ENCODE data around the gene PALD1. TPM values are rescaled to one million over a fixed set of nuclear protein-coding genes. Genes with fewer than 3 reads are reported as not detected.
A peak's percentile ranks its signal among the peaks of the same experiment; 100 is the strongest.

Gene PALD1
- total and polyA plus RNA-seq, 2 of the 13 experiments (the other 11 are each of a cell fraction or from before 2014, with no cell fraction given): 0.07 to 0.09 TPM

- no peaks in the 10 kb centered on the region for H4K20me1 ChIP-seq (ENCODE audit: insufficient read depth, low read length)
- WGBS (ENCODE audit: low lambda C conversion rate): 39% methylated on average over 12 of the region's 12 CpGs
- intact Hi-C loops (cut with micrococcal nuclease; ENCODE audit: unreplicated experiment): no loop called here
- no peaks in the 10 kb centered on the region for H3K36me3 ChIP-seq (replicated peaks in 1 of 2; ENCODE audit: control insufficient read depth in 1 of 2, insufficient read depth in 2 of 2, low read length in 2 of 2)
- H3K4me3 ChIP-seq (replicated peaks in 1 of 3; ENCODE audit: insufficient read depth in 1 of 3, low read depth in 2 of 3, low read length in 3 of 3): no peak overlapping the region
- H3K27ac ChIP-seq (ENCODE audit: extremely low read length, insufficient read depth, low read length): no peak overlapping the region
- no peak overlapping the region for H3K4me2 ChIP-seq (ENCODE audit: low read depth, low read length)
- no TSS peak for BruUV-seq (replicated peaks)
- in situ Hi-C loops (cut with HindIII; ENCODE audit: extremely low pct_ligation_motif_present, low pct_unique_long_range_greater_than_20kb): no loop called here
- no peak for FAIRE-seq
- H3K9ac ChIP-seq (ENCODE audit: insufficient read depth, low read depth, low read length): no peak overlapping the region
- peak; percentile 15 for DNase-seq (ENCODE audit: low spot score)
- no peaks in the 10 kb centered on the region for H3K9me3 ChIP-seq (ENCODE audit: low read length)
- no peaks in the 10 kb centered on the region for H3K4me1 ChIP-seq (ENCODE audit: insufficient read depth, low read length)
- TF ChIP-seq ZNF383 (CRISPR knock-in tag; IDR thresholded peaks at IDR 0.05; ENCODE audit: borderline replicate concordance) (no peak), MZF1 (CRISPR knock-in tag; IDR thresholded peaks at IDR 0.05; ENCODE audit: borderline replicate concordance) (no peak), FOXP1 (IDR thresholded peaks at IDR 0.05) (no peak), FOXP1 (CRISPR knock-in tag; IDR thresholded peaks at IDR 0.05) (no peak), RARG (CRISPR knock-in tag; IDR thresholded peaks at IDR 0.05; ENCODE audit: low read depth) (no peak)
- ChIA-PET POLR2A (no interaction called here), CTCF (ENCODE audit: low intra/inter-chr PET ratio, low total read pairs) (no interaction called here)
- H3K27me3 ChIP-seq (ENCODE audit: control insufficient read depth in 1 of 2, insufficient read depth in 2 of 2, low read length in 2 of 2): no peaks in the 10 kb centered on the region
- H3K79me2 ChIP-seq (ENCODE audit: insufficient read depth, low read length): no peaks in the 10 kb centered on the region
- H2AFZ ChIP-seq (ENCODE audit: low read length): no peak overlapping the region
- no peak for ATAC-seq
Observed at GRCh38 chr10:70575874-70576802, 97.6 kb downstream of the PALD1 start.

- no peaks in the 10 kb centered on the region for H3K36me3 ChIP-seq (replicated peaks in 1 of 2; ENCODE audit: control insufficient read depth in 1 of 2, insufficient read depth in 2 of 2, low read length in 2 of 2)
- no peak overlapping the region for H3K27ac ChIP-seq (ENCODE audit: extremely low read length, insufficient read depth, low read length)
- H3K4me2 ChIP-seq (ENCODE audit: low read depth, low read length): no peak overlapping the region
- ChIA-PET CTCF (ENCODE audit: low intra/inter-chr PET ratio, low total read pairs) (no interaction called here), POLR2A (no interaction called here)
- H4K20me1 ChIP-seq (ENCODE audit: insufficient read depth, low read length): no peaks in the 10 kb centered on the region
- FAIRE-seq: no peak
- H3K79me2 ChIP-seq (ENCODE audit: insufficient read depth, low read length): no peaks in the 10 kb centered on the region
- DNase-seq (ENCODE audit: low spot score): no peak
- BruUV-seq (replicated peaks): no TSS peak
- intact Hi-C loops (cut with micrococcal nuclease; ENCODE audit: unreplicated experiment) (no loop called here), in situ Hi-C loops (cut with HindIII; ENCODE audit: extremely low pct_ligation_motif_present, low pct_unique_long_range_greater_than_20kb) (no loop called here)
- no peak overlapping the region for H3K9ac ChIP-seq (ENCODE audit: insufficient read depth, low read depth, low read length)
- WGBS (ENCODE audit: low lambda C conversion rate): 50% methylated on average over 2 of the region's 2 CpGs
- ATAC-seq: no peak
- H3K4me1 ChIP-seq (ENCODE audit: insufficient read depth, low read length): no peaks in the 10 kb centered on the region
- H3K27me3 ChIP-seq (ENCODE audit: control insufficient read depth in 1 of 2, insufficient read depth in 2 of 2, low read length in 2 of 2): no peaks in the 10 kb centered on the region
- H3K9me3 ChIP-seq (ENCODE audit: low read length): no peaks in the 10 kb centered on the region
- no peak overlapping the region for H3K4me3 ChIP-seq (replicated peaks in 1 of 3; ENCODE audit: insufficient read depth in 1 of 3, low read depth in 2 of 3, low read length in 3 of 3)
- no peak overlapping the region for H2AFZ ChIP-seq (ENCODE audit: low read length)
- TF ChIP-seq ZNF253 (CRISPR knock-in tag; IDR thresholded peaks at IDR 0.05; ENCODE audit: borderline replicate concordance) (no peak), NAIF1 (CRISPR knock-in tag; IDR thresholded peaks at IDR 0.05; ENCODE audit: borderline replicate concordance) (no peak), IKZF5 (CRISPR knock-in tag; IDR thresholded peaks at IDR 0.05) (no peak), KDM1A (CRISPR knock-in tag; IDR thresholded peaks at IDR 0.05) (no peak), FOXO1 (CRISPR knock-in tag; IDR thresholded peaks at IDR 0.05) (no peak), PAWR (CRISPR knock-in tag; IDR thresholded peaks at IDR 0.05; ENCODE audit: borderline replicate concordance) (no peak), CBFB (CRISPR knock-in tag; IDR thresholded peaks at IDR 0.05) (no peak), PRPF4 (IDR thresholded peaks at IDR 0.05; ENCODE audit: low read depth, low read length, poor library complexity, severe bottlenecking) (no peak), SIN3A (IDR thresholded peaks at IDR 0.05; ENCODE audit: borderline replicate concordance, low read depth, low read length) (no peak), ZNF382 (CRISPR knock-in tag; IDR thresholded peaks at IDR 0.05; ENCODE audit: borderline replicate concordance) (no peak), GATA4 (IDR thresholded peaks at IDR 0.05; ENCODE audit: borderline replicate concordance, low read depth) (no peak), ZNF136 (CRISPR knock-in tag; IDR thresholded peaks at IDR 0.05; ENCODE audit: low read depth) (no peak)
Observed at GRCh38 chr10:70576803-70577517, 98.4 kb downstream of the PALD1 start.

Measured in HepG2 (cell line).